K562 (cell line): ENCODE results near the gene NPY5R. TPM values are rescaled to one million over a fixed set of nuclear protein-coding genes. Genes with fewer than 3 reads are reported as not detected.

Experiments used
- ATAC-seq: fragments of 200-7000 bp; cut with Tn5 transposase; 3 replicates; pipeline ENCODE4 v1.9.1; 2020; ENCODE audit warnings: moderate library complexity
- BruUV-seq: library from RNA; stranded (reverse); fragments of 400-500 nt; replicated peaks from 2 replicates; lab custom pipeline; 2021; lab: Mats Ljungman, UMichigan
- CTCF ChIA-PET: fragments of 300-600 bp; formaldehyde crosslinking; extraction: SDS; loops from one replicate; lab custom pipeline; 2021; ENCODE audit warnings: low intra/inter-chr PET ratio; lab: Yijun Ruan, JAX
- POLR2A ChIA-PET: fragments of 300-600, 350-650 bp; sonication (Branson Sonifier 250); formaldehyde crosslinking; extraction: SDS; loops from one replicate; lab custom pipeline; 2021; ENCODE audit warnings: antibody characterized with exemption, inconsistent platforms; lab: Yijun Ruan, JAX
- DNase-seq, 4 experiments: peaks; one replicate each; pipeline versions ENCODE4 v3.0.0 to v3.0.0-alpha.2; 2011 to 2018; ENCODE audit warnings: low spot score in 3 of 4, mixed read lengths in 3 of 4; ENCODE audit errors: extremely low read depth in 1 of 4
- FAIRE-seq: peaks from 2 replicates; lab custom pipeline; 2011; peaks lifted over from hg19 to GRCh38; lab: Jason Lieb, UNC
- H2AFZ ChIP-seq: 2 replicates; pipeline ENCODE4 v1.6.0; 2011; ENCODE audit warnings: low read depth, low read length, control low read depth, inconsistent platforms
- H3K27ac ChIP-seq: fragments of 200-600 bp; 3 replicates; pipeline ENCODE4 v1.8.0; 2011; ENCODE audit warnings: low read depth, mild to moderate bottlenecking, control low read depth, inconsistent platforms, low read length, moderate library complexity, mixed read lengths; ENCODE audit errors: extremely low read depth
- H3K27me3 ChIP-seq, 2 experiments: fragments of 300-600 bp in 1 of 2; 2 replicates in 1 of 2; 3 replicates in 1 of 2; pipeline versions ENCODE4 v1.6.0 to v1.8.0; 2011; ENCODE audit warnings: inconsistent platforms in 2 of 2, low read length in 2 of 2, mild to moderate bottlenecking in 1 of 2, mixed read lengths in 1 of 2, moderate library complexity in 1 of 2; ENCODE audit not compliant: control insufficient read depth in 2 of 2, insufficient read depth in 2 of 2
- H3K36me3 ChIP-seq: fragments of 300-600 bp; 3 replicates; pipeline ENCODE4 v1.8.0; 2011; ENCODE audit warnings: mild to moderate bottlenecking, low read length, inconsistent platforms; ENCODE audit not compliant: control insufficient read depth, insufficient read depth
- H3K4me1 ChIP-seq, 2 experiments: fragments of 200-600 bp in 1 of 2; replicated peaks in 1 of 2; 2 replicates in 1 of 2; 3 replicates in 1 of 2; pipeline versions ENCODE4 v1.5.1 to v1.8.0; 2011; ENCODE audit warnings: inconsistent platforms in 2 of 2, low read length in 2 of 2, mild to moderate bottlenecking in 1 of 2, mixed read lengths in 1 of 2, moderate library complexity in 1 of 2; ENCODE audit not compliant: control insufficient read depth in 2 of 2, insufficient read depth in 2 of 2
- H3K4me2 ChIP-seq: 2 replicates; pipeline ENCODE4 v1.6.1; 2011; ENCODE audit warnings: low read length, control low read depth, inconsistent platforms, mixed read lengths; ENCODE audit not compliant: insufficient read depth
- H3K4me3 ChIP-seq: fragments of 200-600 bp; sonication (generic), shearing (Covaris generic); 2 replicates; pipeline ENCODE4 v1.5.1; 2016; ENCODE audit warnings: control low read depth, inconsistent platforms
- H3K79me2 ChIP-seq: fragments of 200-600 bp; 3 replicates; pipeline ENCODE4 v1.8.0; 2011; ENCODE audit warnings: low read length, inconsistent platforms; ENCODE audit not compliant: control insufficient read depth, insufficient read depth
- H3K9ac ChIP-seq, 2 experiments: 2 replicates each; pipeline versions ENCODE4 v1.6.0 to v1.6.1; 2011; ENCODE audit warnings: low read depth in 2 of 2, low read length in 2 of 2, control low read depth in 1 of 2, inconsistent platforms in 1 of 2, mild to moderate bottlenecking in 1 of 2, mixed read lengths in 1 of 2; ENCODE audit not compliant: insufficient read depth in 1 of 2
- H3K9me1 ChIP-seq: one replicate; pipeline ENCODE4 v1.6.0; 2011; ENCODE audit warnings: inconsistent platforms, mild to moderate bottlenecking, low read length, moderate library complexity; ENCODE audit not compliant: control insufficient read depth, insufficient read depth
- H3K9me3 ChIP-seq: replicated peaks from 2 replicates; pipeline ENCODE4 v1.5.1; 2011; ENCODE audit warnings: low read depth, low read length, inconsistent platforms; ENCODE audit not compliant: control insufficient read depth, insufficient read depth
- H4K20me1 ChIP-seq: replicated peaks from 2 replicates; pipeline ENCODE4 v1.6.1; 2011; ENCODE audit warnings: low read length, inconsistent platforms, mixed read lengths; ENCODE audit not compliant: control insufficient read depth, insufficient read depth
- ARID1B ChIP-seq: fragments of 450-650 bp; IDR thresholded peaks from 2 replicates; pipeline ENCODE4 v1.6.1; 2016; ENCODE audit warnings: antibody characterized with exemption, mild to moderate bottlenecking, inconsistent platforms
- BCL6 ChIP-seq: fragments of 250-450 bp; sonication (Bioruptor Pico); IDR thresholded peaks from 2 replicates; pipeline ENCODE4 v1.4.0; 2020
- BRCA1 ChIP-seq, 2 experiments: fragments of 450-650 bp in 1 of 2; sonication (generic) in 1 of 2; formaldehyde crosslinking in 1 of 2; IDR thresholded peaks; 2 replicates each; pipeline versions ENCODE4 v1.5.0 to v1.6.1; 2017 to 2020; ENCODE audit warnings: mild to moderate bottlenecking in 1 of 2, missing genetic modification reagents in 1 of 2
- CBFA2T3 ChIP-seq: fragments of 450-650 bp; IDR thresholded peaks from 2 replicates; pipeline ENCODE4 v1.6.1; 2017
- CEBPB ChIP-seq: fragments of 450-650 bp; IDR thresholded peaks from 2 replicates; pipeline ENCODE4 v1.6.1; 2016; ENCODE audit warnings: missing genetic modification characterization, missing compliant biosample characterization
- CSDE1 ChIP-seq, 2 experiments: fragments of 450-650 bp; IDR thresholded peaks; 2 replicates each; pipeline ENCODE4 v1.6.1; 2016; ENCODE audit warnings: mild to moderate bottlenecking in 1 of 2
- GATAD2B ChIP-seq: fragments of 450-650 bp; IDR thresholded peaks from 2 replicates; pipeline ENCODE4 v1.6.1; 2017; ENCODE audit warnings: mild to moderate bottlenecking, borderline replicate concordance
- MED1 ChIP-seq: sonication (generic); formaldehyde crosslinking; IDR thresholded peaks from 2 replicates; pipeline ENCODE4 v1.8.1; 2023; ENCODE audit warnings: missing genetic modification reagents, borderline replicate concordance
- NCOR1 ChIP-seq: fragments of 450-650 bp; IDR thresholded peaks from 2 replicates; pipeline ENCODE4 v1.6.1; 2016; ENCODE audit warnings: mild to moderate bottlenecking, moderate library complexity
- NFXL1 ChIP-seq: fragments of 450-650 bp; formaldehyde crosslinking; IDR thresholded peaks from 2 replicates; pipeline ENCODE4 v1.4.0; 2021; ENCODE audit warnings: mild to moderate bottlenecking
- POLR2G ChIP-seq: fragments of 200-400 bp; formaldehyde crosslinking; IDR thresholded peaks from 2 replicates; pipeline ENCODE4 v1.6.1; 2017; ENCODE audit warnings: low read depth, mild to moderate bottlenecking, antibody characterized with exemption, low read length, moderate library complexity
- POLR2H ChIP-seq: IDR thresholded peaks from 2 replicates; pipeline ENCODE4 v1.6.1; 2016; ENCODE audit warnings: missing genetic modification characterization, low read depth, mild to moderate bottlenecking, control low read depth, missing compliant biosample characterization, moderate library complexity
- TAL1 ChIP-seq: fragments of 450-650 bp; IDR thresholded peaks from 2 replicates; pipeline ENCODE4 v1.6.1; 2016; ENCODE audit warnings: mild to moderate bottlenecking
- TEAD4 ChIP-seq, 2 experiments: sonication (generic) in 1 of 2; formaldehyde crosslinking in 1 of 2; IDR thresholded peaks; 2 replicates each; pipeline versions ENCODE4 v1.6.1 to v1.8.0; 2012 to 2022; ENCODE audit warnings: borderline replicate concordance in 1 of 2, inconsistent platforms in 1 of 2, low read length in 1 of 2, mild to moderate bottlenecking in 1 of 2, missing genetic modification reagents in 1 of 2
- TOE1 ChIP-seq, 2 experiments: fragments of 450-650 bp in 1 of 2; sonication (generic) in 1 of 2; formaldehyde crosslinking in 1 of 2; IDR thresholded peaks; 2 replicates each; pipeline versions ENCODE4 v1.7.1 to v1.8.0; 2016 to 2022; ENCODE audit warnings: borderline replicate concordance in 2 of 2, mild to moderate bottlenecking in 2 of 2, antibody characterized with exemption in 1 of 2, inconsistent platforms in 1 of 2, low read depth in 1 of 2, missing genetic modification reagents in 1 of 2, moderate library complexity in 1 of 2
- ZBTB26 ChIP-seq: fragments of 450-650 bp; formaldehyde crosslinking; IDR thresholded peaks from 2 replicates; pipeline ENCODE4 v1.4.0; 2022; ENCODE audit warnings: missing genetic modification characterization
- WGBS: fragments of 100-300 bp; shearing (Covaris generic); methylation state at CpG from one replicate; pipeline ENCODE4 v1.1.6; 2016; ENCODE audit warnings: low coverage, mixed read lengths; ENCODE audit not compliant: insufficient coverage; ENCODE audit errors: missing lambda C conversion rate; 5-methylcytosine and 5-hydroxymethylcytosine counted together
- in situ Hi-C: fragments of 300-500 bp; cut with MboI; formaldehyde crosslinking; loops from 4 replicates; pipeline ENCODE4 v1.15.0; 2018; ENCODE audit warnings: inconsistent platforms, mixed read lengths
- intact Hi-C: fragments of 100-400 bp; cut with micrococcal nuclease; formaldehyde crosslinking; loops from 2 replicates; pipeline ENCODE4 v1.14.2; 2022
- polyA plus RNA-seq, 8 experiments: library from polyadenylated mRNA; depleted of rRNA in 4 of 8; stranded (reverse) in 5 of 8; unstranded in 3 of 8; fragments of >200 nt; fragmentation: Nextera tagmentation in 2 of 8; fragmentation: Illumina TruSeq in 1 of 8; extraction: Ambion mirVana in 2 of 8; extraction: Trizol in 1 of 8; gene quantifications; 2 replicates each; pipeline versions ENCODE4 v1.2.1 to v1.2.3, GENCODE V29; 2011 to 2014; ENCODE audit warnings: inconsistent platforms in 1 of 8, missing spikeins in 1 of 8
- total RNA-seq, 7 experiments: library from RNA; depleted of rRNA in 6 of 7; stranded (reverse); fragments of >200 nt in 6 of 7; fragmentation: Illumina TruSeq in 2 of 7; extraction: Trizol in 2 of 7; gene quantifications; 2 replicates each; pipeline versions ENCODE4 v1.2.1 to v1.2.3, GENCODE V29; 2011 to 2021; ENCODE audit warnings: low replicate concordance in 1 of 7

NPY5R gene
- total and polyA plus RNA-seq, 9 of the 15 experiments (the other 6 are each of a cell fraction or from before 2014, with no cell fraction given): not detected

DNA sequence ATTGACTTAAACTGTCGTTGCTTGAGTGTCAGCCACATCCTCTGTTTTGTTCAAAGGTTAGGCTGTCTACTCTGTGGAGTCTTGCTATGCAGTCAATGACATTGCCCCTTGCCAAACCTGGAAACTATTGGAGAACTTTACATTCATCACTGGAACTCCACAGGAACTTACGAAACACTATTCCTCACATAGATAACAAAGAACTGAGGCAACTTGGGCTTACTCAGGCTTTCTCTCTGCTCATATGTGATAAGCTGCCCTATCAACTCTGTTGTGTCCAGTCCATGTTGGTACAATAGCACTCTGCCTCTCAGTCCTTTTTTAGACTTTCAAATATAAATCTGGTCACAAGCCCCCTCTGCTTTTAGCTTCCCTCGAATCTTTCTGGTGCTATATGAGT lies 9.4 kb downstream of the NPY5R start:
- Histone ChIP-seq H3K9ac (no peak overlapping the region), H3K27me3 (no peaks in the 10 kb centered on the region), H4K20me1 (no peaks in the 10 kb centered on the region), H3K36me3 (no peaks in the 10 kb centered on the region), H2AFZ (peak overlapping the region; percentile 1; the same call in 1 of the 2 replicates), H3K4me3 (no peak overlapping the region), H3K9me1 (no peaks in the 10 kb centered on the region), H3K79me2 (no peaks in the 10 kb centered on the region), H3K9me3 (no peaks in the 10 kb centered on the region), H3K27ac (no peak overlapping the region), H3K4me2 (no peak overlapping the region), H3K4me1 (peaks cover 0 to 4% of the 10 kb centered on the region in 2 experiments; a peak in 2 of 5 replicates)
- CTCF ChIA-PET: no interaction called here
- FAIRE-seq (no peak), ATAC-seq (peak; percentile 83), DNase-seq (peak in 2 of 4 experiments; percentile 17 to 20)
- no TSS peak for BruUV-seq
- intact Hi-C loops (no loop called here), in situ Hi-C loops (no loop called here)
- 0% methylated on average over 3 of the region's 3 CpGs for WGBS
- POLR2A ChIA-PET: no interaction called here
- TF ChIP-seq TEAD4 (IDR thresholded peaks at IDR 0.05; ENCODE audit: low read length): 0 out of 2 replicates have a peak, but pooled peaks have one; percentile 28
- no peak for TF ChIP-seq TEAD4 (CRISPR knock-in tag; IDR thresholded peaks at IDR 0.05; ENCODE audit: borderline replicate concordance)
- TF ChIP-seq NFXL1 (CRISPR knock-in tag): no peak
- no peak for TF ChIP-seq MED1 (CRISPR knock-in tag)
- peak; percentile 45 for TF ChIP-seq CEBPB (tag)
- no peak for TF ChIP-seq POLR2G
- TF ChIP-seq GATAD2B: no peak
- TF ChIP-seq POLR2H: no peak
- peak; percentile 36; the same call in 1 of the 2 replicates for TF ChIP-seq ARID1B
- TF ChIP-seq NCOR1: no peak
- no peak for TF ChIP-seq TOE1 (IDR thresholded peaks at IDR 0.05; ENCODE audit: borderline replicate concordance)
- no peak for TF ChIP-seq TOE1 (CRISPR knock-in tag; IDR thresholded peaks at IDR 0.05; ENCODE audit: borderline replicate concordance, low read depth)
- no peak for TF ChIP-seq ZBTB26 (CRISPR knock-in tag)
- no peak for TF ChIP-seq CSDE1 (IDR thresholded peaks at IDR 0.05)
- TF ChIP-seq BRCA1 (IDR thresholded peaks at IDR 0.05): no peak
- no peak for TF ChIP-seq BRCA1 (CRISPR knock-in tag; IDR thresholded peaks at IDR 0.05)
- TF ChIP-seq CBFA2T3: peak; percentile 55; the same call in 1 of the 2 replicates
- TF ChIP-seq TAL1: 0 out of 2 replicates have a peak, but pooled peaks have one; percentile 9
- TF ChIP-seq BCL6 (CRISPR knock-in tag): no peak
